ENCODE measurements around the gene SND1.

Gene SND1

GRCh38 chr7:127998671-127999070 is 346.7 kb downstream of the SND1 start:
- no peak overlapping the region for H3K4me3 ChIP-seq (ENCODE audit: low read depth, low read length)
- in situ Hi-C loops (cut with HindIII; ENCODE audit: low sequenced_read_pairs): no loop called here
- no peak for DNase-seq (ENCODE audit: low read depth)
- TF ChIP-seq CTCF (IDR thresholded peaks at IDR 0.05; ENCODE audit: low read depth, low read length, missing control alignments): no peak

GRCh38 chr7:128000048-128000447 is 348.1 kb downstream of the SND1 start:
- no peak for DNase-seq (ENCODE audit: low read depth)
- no peak overlapping the region for H3K4me3 ChIP-seq (ENCODE audit: low read depth, low read length)
- TF ChIP-seq CTCF (IDR thresholded peaks at IDR 0.05; ENCODE audit: low read depth, low read length, missing control alignments): no peak
- in situ Hi-C loops (cut with HindIII; ENCODE audit: low sequenced_read_pairs): no loop called here

GRCh38 chr7:128000854-128001265 is 348.9 kb downstream of the SND1 start:
- H3K4me3 ChIP-seq (ENCODE audit: low read depth, low read length): no peak overlapping the region
- no peak for TF ChIP-seq CTCF (IDR thresholded peaks at IDR 0.05; ENCODE audit: low read depth, low read length, missing control alignments)
- DNase-seq (ENCODE audit: low read depth): no peak
- in situ Hi-C loops (cut with HindIII; ENCODE audit: low sequenced_read_pairs): no loop called here

GRCh38 chr7:128003167-128003566 is 351.2 kb downstream of the SND1 start:
- DNase-seq (ENCODE audit: low read depth): no peak
- in situ Hi-C loops (cut with HindIII; ENCODE audit: low sequenced_read_pairs): no loop called here
- TF ChIP-seq CTCF (IDR thresholded peaks at IDR 0.05; ENCODE audit: low read depth, low read length, missing control alignments): no peak
- H3K4me3 ChIP-seq (ENCODE audit: low read depth, low read length): no peak overlapping the region

GRCh38 chr7:128003787-128004186 is 351.8 kb downstream of the SND1 start:
- in situ Hi-C loops (cut with HindIII; ENCODE audit: low sequenced_read_pairs): no loop called here
- no peak for TF ChIP-seq CTCF (IDR thresholded peaks at IDR 0.05; ENCODE audit: low read depth, low read length, missing control alignments)
- no peak for DNase-seq (ENCODE audit: low read depth)
- H3K4me3 ChIP-seq (ENCODE audit: low read depth, low read length): no peak overlapping the region

- in situ Hi-C loops (cut with HindIII; ENCODE audit: low sequenced_read_pairs): no loop called here
- DNase-seq (ENCODE audit: low read depth): no peak
- TF ChIP-seq CTCF (IDR thresholded peaks at IDR 0.05; ENCODE audit: low read depth, low read length, missing control alignments): no peak
- no peak overlapping the region for H3K4me3 ChIP-seq (ENCODE audit: low read depth, low read length)
Observed at GRCh38 chr7:128004623-128005022, 352.6 kb downstream of the SND1 start.

- in situ Hi-C loops (cut with HindIII; ENCODE audit: low sequenced_read_pairs): no loop called here
- TF ChIP-seq CTCF (IDR thresholded peaks at IDR 0.05; ENCODE audit: low read depth, low read length, missing control alignments): no peak
- no peak overlapping the region for H3K4me3 ChIP-seq (ENCODE audit: low read depth, low read length)
- DNase-seq (ENCODE audit: low read depth): no peak
Observed at GRCh38 chr7:128005117-128005516, 353.1 kb downstream of the SND1 start.

All from astrocyte of the cerebellum (primary cell).